CD14-positive monocyte (primary cell): Measurements from ENCODE around the gene COL6A1. TPM values are rescaled to one million over a fixed set of nuclear protein-coding genes. Genes with fewer than 3 reads are reported as not detected.

Source experiments
- DNase-seq, 3 donors: peaks; one replicate each; pipeline ENCODE4 v3.0.0-alpha.2; 2011 to 2022
- H2AFZ ChIP-seq: 2 replicates; pipeline ENCODE4 v1.6.0; 2012; ENCODE audit warnings: mild to moderate bottlenecking, low read depth, low read length, inconsistent platforms; ENCODE audit not compliant: insufficient read depth, poor library complexity, severe bottlenecking
- H3K27ac ChIP-seq, 2 donors: 1 replicate in 1 of 2; 2 replicates in 1 of 2; pipeline ENCODE4 v1.5.1; 2012 to 2013; ENCODE audit warnings: low read length in 2 of 2, control low read depth in 1 of 2, inconsistent platforms in 1 of 2, low read depth in 1 of 2, mild to moderate bottlenecking in 1 of 2
- H3K27me3 ChIP-seq, 2 donors: one replicate each; pipeline versions ENCODE4 v1.6.0 to v1.6.1; 2011 to 2013; ENCODE audit warnings: low read length in 2 of 2; ENCODE audit not compliant: control insufficient read depth in 2 of 2, insufficient read depth in 2 of 2
- H3K36me3 ChIP-seq, 2 donors: replicated peaks in 1 of 2; 1 replicate in 1 of 2; 2 replicates in 1 of 2; pipeline versions ENCODE4 v1.5.1 to v1.6.1; 2012 to 2013; ENCODE audit warnings: low read length in 2 of 2, control low read depth in 1 of 2, inconsistent platforms in 1 of 2, mild to moderate bottlenecking in 1 of 2; ENCODE audit not compliant: insufficient read depth in 2 of 2, control insufficient read depth in 1 of 2
- H3K4me1 ChIP-seq, 2 donors: 1 replicate in 1 of 2; 2 replicates in 1 of 2; pipeline versions ENCODE4 v1.5.1 to v1.6.1; 2012 to 2013; ENCODE audit warnings: low read length in 2 of 2, control low read depth in 1 of 2, inconsistent platforms in 1 of 2, mild to moderate bottlenecking in 1 of 2, moderate library complexity in 1 of 2; ENCODE audit not compliant: insufficient read depth in 2 of 2, control insufficient read depth in 1 of 2
- H3K4me2 ChIP-seq: replicated peaks from 2 replicates; pipeline ENCODE3; 2012; ENCODE audit warnings: low read length, moderate library complexity, mild to moderate bottlenecking; ENCODE audit not compliant: poor library complexity, severe bottlenecking; ENCODE audit errors: extremely low read depth
- H3K4me3 ChIP-seq, 3 experiments: fragments of 200-600 bp in 1 of 3; sonication (generic) in 1 of 3; replicated peaks in 1 of 3; 1 replicate in 2 of 3; 2 replicates in 1 of 3; pipeline ENCODE4 v1.5.1; 2011 to 2013; ENCODE audit warnings: low read length in 3 of 3, mild to moderate bottlenecking in 3 of 3, control low read depth in 2 of 3, low read depth in 2 of 3, inconsistent platforms in 1 of 3, moderate library complexity in 1 of 3
- H3K79me2 ChIP-seq: 2 replicates; pipeline ENCODE4 v1.6.0; 2012; ENCODE audit warnings: mild to moderate bottlenecking, control low read depth, inconsistent platforms, low read length, moderate library complexity; ENCODE audit not compliant: insufficient read depth
- H3K9ac ChIP-seq: 2 replicates; pipeline ENCODE4 v1.6.0; 2017; ENCODE audit warnings: low read length, mild to moderate bottlenecking; ENCODE audit not compliant: insufficient read depth, poor library complexity, severe bottlenecking
- H3K9me3 ChIP-seq, 2 donors: replicated peaks in 1 of 2; 1 replicate in 1 of 2; 2 replicates in 1 of 2; pipeline versions ENCODE4 v1.5.1 to v1.6.1; 2012 to 2013; ENCODE audit warnings: low read length in 2 of 2, control low read depth in 1 of 2; ENCODE audit not compliant: control insufficient read depth in 1 of 2, insufficient read depth in 1 of 2
- H4K20me1 ChIP-seq: 2 replicates; pipeline ENCODE4 v1.6.0; 2012; ENCODE audit warnings: mild to moderate bottlenecking, low read length, control low read depth, moderate library complexity; ENCODE audit not compliant: insufficient read depth
- H3K27ac Mint-ChIP-seq, 7 donors: one replicate each; pipeline ENCODE4 v1.8.0; 2020; ENCODE audit warnings: mild to moderate bottlenecking in 7 of 7, mixed read lengths in 7 of 7, moderate library complexity in 6 of 7, inconsistent platforms in 2 of 7
- H3K27me3 Mint-ChIP-seq, 3 donors: one replicate each; pipeline ENCODE4 v1.8.0; 2021 to 2022; ENCODE audit warnings: low read depth in 3 of 3, mild to moderate bottlenecking in 3 of 3, mixed read lengths in 3 of 3, moderate library complexity in 3 of 3, inconsistent platforms in 1 of 3
- H3K36me3 Mint-ChIP-seq, 2 donors: one replicate each; pipeline ENCODE4 v1.8.0; 2020; ENCODE audit warnings: mixed read lengths in 2 of 2, inconsistent platforms in 1 of 2, mild to moderate bottlenecking in 1 of 2
- H3K4me1 Mint-ChIP-seq: one replicate; pipeline ENCODE4 v1.8.0; 2020; ENCODE audit warnings: mild to moderate bottlenecking, mixed read lengths
- H3K4me3 Mint-ChIP-seq, 2 donors: one replicate each; pipeline ENCODE4 v1.8.0; 2020; ENCODE audit warnings: mild to moderate bottlenecking in 2 of 2, mixed read lengths in 2 of 2, moderate library complexity in 1 of 2
- H3K9me3 Mint-ChIP-seq, 7 donors: one replicate each; pipeline ENCODE4 v1.8.0; 2020 to 2022; ENCODE audit warnings: mixed read lengths in 7 of 7, mild to moderate bottlenecking in 6 of 7, moderate library complexity in 6 of 7, inconsistent platforms in 2 of 7
- WGBS: methylation state at CpG from one replicate; pipeline ENCODE4 v1.1.5; 2013; ENCODE audit warnings: missing lambda C conversion rate; ENCODE audit not compliant: insufficient coverage; 5-methylcytosine and 5-hydroxymethylcytosine counted together
- intact Hi-C, 2 donors: fragments of 100-400 bp; cut with micrococcal nuclease; formaldehyde crosslinking; loops; one replicate each; pipeline versions ENCODE4 v1.15.0 to v1.15.1; 2023
- polyA plus RNA-seq, 3 donors: library from polyadenylated mRNA; depleted of rRNA in 1 of 3; unstranded in 2 of 3; stranded (reverse) in 1 of 3; fragments of 300-500 nt in 2 of 3; fragments of >200 nt in 1 of 3; fragmentation: Illumina TruSeq in 2 of 3; gene quantifications; 1 replicate in 2 of 3; 2 replicates in 1 of 3; pipeline ENCODE4 v1.2.3, GENCODE V29; 2012 to 2021
- TF ChIP-seq, protein P1 (sequence below): fragments of 200-600 bp; IDR thresholded peaks from one replicate; pipeline ENCODE4 v1.8.0; 2022; ENCODE audit warnings: antibody characterized with exemption, mild to moderate bottlenecking

COL6A1 gene
- polyA plus RNA-seq, 3 donors: 0.08 to 0.11 (median 0.10) TPM

DNA sequence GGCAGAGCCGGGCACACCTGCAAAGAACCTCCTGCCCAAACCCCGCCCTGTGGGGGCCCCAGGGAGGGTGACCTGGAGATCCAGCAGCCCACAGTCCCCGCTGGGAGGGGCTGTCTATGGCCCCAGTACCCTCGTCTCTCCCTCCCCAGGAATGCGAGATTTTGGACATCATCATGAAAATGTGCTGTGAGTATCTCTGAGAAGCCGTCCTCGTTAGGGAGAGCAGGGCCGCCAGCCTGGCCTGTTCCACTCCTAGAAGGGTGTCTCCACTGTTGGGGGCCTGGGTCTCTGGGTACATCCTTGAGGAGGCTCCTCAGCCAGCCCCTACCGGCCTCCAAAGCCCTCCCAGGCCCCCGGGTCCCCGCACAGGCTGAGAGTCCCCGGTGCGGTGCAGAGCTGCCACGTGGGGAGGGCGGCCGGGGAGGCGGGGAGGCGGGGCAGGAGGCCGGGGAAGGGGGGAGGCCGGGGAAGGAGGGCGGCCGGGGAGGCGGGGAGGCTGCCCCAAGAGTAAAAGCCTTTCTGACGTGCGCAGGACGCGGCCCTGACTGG is 18.7 kb downstream of the COL6A1 start:
- Mint-ChIP-seq H3K9me3 (peaks cover 17 to 61% (median 34%) of the 10 kb centered on the region in 7 donors), H3K4me3 (no peak overlapping the region), H3K4me1 (no peaks in the 10 kb centered on the region), H3K27me3 (no peaks in the 10 kb centered on the region), H3K27ac (no peak overlapping the region), H3K36me3 (no peaks in the 10 kb centered on the region)
- Histone ChIP-seq H2AFZ (no peak overlapping the region), H3K9me3 (peaks cover 7 to 61% of the 10 kb centered on the region in 2 donors), H3K4me3 (no peak overlapping the region), H3K36me3 (no peaks in the 10 kb centered on the region), H3K4me1 (no peaks in the 10 kb centered on the region), H3K79me2 (no peaks in the 10 kb centered on the region), H3K27me3 (no peaks in the 10 kb centered on the region), H4K20me1 (no peaks in the 10 kb centered on the region), H3K27ac (no peak overlapping the region), H3K4me2 (no peak overlapping the region), H3K9ac (no peak overlapping the region)
- 97% methylated on average over 13 of the region's 27 CpGs for WGBS
- no peak for DNase-seq
- TF ChIP-seq, protein P1, sequence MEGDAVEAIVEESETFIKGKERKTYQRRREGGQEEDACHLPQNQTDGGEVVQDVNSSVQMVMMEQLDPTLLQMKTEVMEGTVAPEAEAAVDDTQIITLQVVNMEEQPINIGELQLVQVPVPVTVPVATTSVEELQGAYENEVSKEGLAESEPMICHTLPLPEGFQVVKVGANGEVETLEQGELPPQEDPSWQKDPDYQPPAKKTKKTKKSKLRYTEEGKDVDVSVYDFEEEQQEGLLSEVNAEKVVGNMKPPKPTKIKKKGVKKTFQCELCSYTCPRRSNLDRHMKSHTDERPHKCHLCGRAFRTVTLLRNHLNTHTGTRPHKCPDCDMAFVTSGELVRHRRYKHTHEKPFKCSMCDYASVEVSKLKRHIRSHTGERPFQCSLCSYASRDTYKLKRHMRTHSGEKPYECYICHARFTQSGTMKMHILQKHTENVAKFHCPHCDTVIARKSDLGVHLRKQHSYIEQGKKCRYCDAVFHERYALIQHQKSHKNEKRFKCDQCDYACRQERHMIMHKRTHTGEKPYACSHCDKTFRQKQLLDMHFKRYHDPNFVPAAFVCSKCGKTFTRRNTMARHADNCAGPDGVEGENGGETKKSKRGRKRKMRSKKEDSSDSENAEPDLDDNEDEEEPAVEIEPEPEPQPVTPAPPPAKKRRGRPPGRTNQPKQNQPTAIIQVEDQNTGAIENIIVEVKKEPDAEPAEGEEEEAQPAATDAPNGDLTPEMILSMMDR: no peak
- intact Hi-C loops: no loop called here

GRCh38 chr21:46000731-46001641 is 19.4 kb downstream of the COL6A1 start:
- intact Hi-C loops: no loop called here
- DNase-seq: no peak
- no peak overlapping the region for H3K9ac ChIP-seq
- TF ChIP-seq, protein P1: no peak
- no peak overlapping the region for H2AFZ ChIP-seq
- no peaks in the 10 kb centered on the region for H3K36me3 ChIP-seq
- H3K27ac Mint-ChIP-seq: no peak overlapping the region
- no peaks in the 10 kb centered on the region for H3K27me3 ChIP-seq
- H3K36me3 Mint-ChIP-seq: no peaks in the 10 kb centered on the region
- no peak overlapping the region for H3K27ac ChIP-seq
- peaks cover 7 to 65% of the 10 kb centered on the region in 2 donors for H3K9me3 ChIP-seq
- no peaks in the 10 kb centered on the region for H3K27me3 Mint-ChIP-seq
- peaks cover 18 to 66% (median 38%) of the 10 kb centered on the region in 7 donors for H3K9me3 Mint-ChIP-seq
- no peaks in the 10 kb centered on the region for H3K79me2 ChIP-seq
- WGBS: 89% methylated on average over 27 of the region's 44 CpGs
- H3K4me3 ChIP-seq: no peak overlapping the region
- no peaks in the 10 kb centered on the region for H3K4me1 ChIP-seq
- H3K4me1 Mint-ChIP-seq: no peaks in the 10 kb centered on the region
- no peaks in the 10 kb centered on the region for H4K20me1 ChIP-seq
- H3K4me3 Mint-ChIP-seq: no peak overlapping the region
- no peak overlapping the region for H3K4me2 ChIP-seq
